H1 (cell line): ENCODE data around the gene RABL6. TPM values are rescaled to one million over a fixed set of nuclear protein-coding genes. Genes with fewer than 3 reads are reported as not detected.
"Not testable (repeated sequence)": the region's sequence is repeated elsewhere in the genome, so short reads cannot be mapped to it uniquely, and the experiment has no call there.

Source experiments
- CTCF ChIA-PET: fragments of 300-600 bp; sonication (Branson Sonifier 250); formaldehyde crosslinking; loops from one replicate; lab custom pipeline; 2021; ENCODE audit not compliant: partially characterized antibody; lab: Charles Lee
- POLR2A ChIA-PET: fragments of 300-600 bp; sonication (Branson Sonifier 250); formaldehyde crosslinking; loops from one replicate; lab custom pipeline; 2021; ENCODE audit warnings: inconsistent platforms; ENCODE audit not compliant: partially characterized antibody; lab: Charles Lee
- DNase-seq, 2 experiments: peaks; one replicate each; pipeline versions ENCODE4 v3.0.0 to v3.0.0-alpha.2; 2010 to 2022; ENCODE audit warnings: low spot score in 2 of 2, low read depth in 1 of 2, mixed read lengths in 1 of 2
- FAIRE-seq: peaks from 2 replicates; lab custom pipeline; 2011; peaks lifted over from hg19 to GRCh38; lab: Jason Lieb, UNC
- H2AFZ ChIP-seq: 2 replicates; pipeline ENCODE4 v1.8.1; 2012; ENCODE audit warnings: low read length, inconsistent platforms
- H2AK5ac ChIP-seq: 2 replicates; pipeline ENCODE4 v1.6.1; 2013; ENCODE audit warnings: low read depth, low read length
- H2BK120ac ChIP-seq: replicated peaks from 2 replicates; pipeline ENCODE3; 2013; ENCODE audit warnings: low read depth, low read length, inconsistent platforms
- H2BK12ac ChIP-seq: 2 replicates; pipeline ENCODE4 v1.6.1; 2013; ENCODE audit warnings: low read depth, low read length
- H2BK15ac ChIP-seq: 2 replicates; pipeline ENCODE4 v1.6.1; 2013; ENCODE audit warnings: low read length
- H2BK20ac ChIP-seq: 2 replicates; pipeline ENCODE4 v1.6.1; 2013; ENCODE audit warnings: low read length
- H2BK5ac ChIP-seq: 2 replicates; pipeline ENCODE4 v1.6.1; 2013; ENCODE audit warnings: low read depth, low read length
- H3K14ac ChIP-seq: 2 replicates; pipeline ENCODE4 v1.6.1; 2013; ENCODE audit warnings: inconsistent platforms; ENCODE audit not compliant: insufficient read length
- H3K18ac ChIP-seq: 2 replicates; pipeline ENCODE4 v1.6.1; 2013; ENCODE audit warnings: low read length; ENCODE audit errors: extremely low read depth
- H3K23ac ChIP-seq: 2 replicates; pipeline ENCODE4 v1.6.1; 2013; ENCODE audit warnings: inconsistent platforms; ENCODE audit not compliant: insufficient read length
- H3K23me2 ChIP-seq: 2 replicates; pipeline ENCODE4 v1.6.1; 2013; ENCODE audit warnings: low read depth, low read length
- H3K27ac ChIP-seq: 2 replicates; pipeline ENCODE4 v1.6.1; 2011; ENCODE audit warnings: low read depth, low read length, inconsistent platforms
- H3K27me3 ChIP-seq, 4 experiments: replicated peaks in 1 of 4; 1 replicate in 1 of 4; 2 replicates in 3 of 4; pipeline versions ENCODE4 v1.6.1 to v1.8.1; 2011 to 2013; ENCODE audit warnings: low read length in 3 of 4, mild to moderate bottlenecking in 3 of 4, inconsistent platforms in 2 of 4, mixed read lengths in 2 of 4, moderate library complexity in 1 of 4; ENCODE audit not compliant: control insufficient read depth in 3 of 4, insufficient read depth in 3 of 4; ENCODE audit errors: extremely low read depth in 1 of 4
- H3K36me3 ChIP-seq, 4 experiments: 2 replicates each; pipeline versions ENCODE4 v1.6.1 to v1.8.1; 2011 to 2013; ENCODE audit warnings: mild to moderate bottlenecking in 4 of 4, low read length in 3 of 4, moderate library complexity in 2 of 4, control low read depth in 1 of 4, inconsistent platforms in 1 of 4; ENCODE audit not compliant: insufficient read depth in 4 of 4, control insufficient read depth in 2 of 4
- H3K4ac ChIP-seq: replicated peaks from 2 replicates; pipeline ENCODE3; 2013; ENCODE audit warnings: low read length, low read depth, mixed read lengths, inconsistent platforms; ENCODE audit not compliant: insufficient read length
- H3K4me1 ChIP-seq, 4 experiments: replicated peaks in 1 of 4; 1 replicate in 1 of 4; 2 replicates in 3 of 4; pipeline versions ENCODE4 v1.6.1 to v1.8.1; 2011 to 2013; ENCODE audit warnings: low read length in 3 of 4, inconsistent platforms in 2 of 4, mixed read lengths in 1 of 4; ENCODE audit not compliant: insufficient read depth in 4 of 4, control insufficient read depth in 3 of 4
- H3K4me2 ChIP-seq, 2 experiments: 2 replicates each; pipeline versions ENCODE4 v1.6.1 to v1.8.1; 2011 to 2013; ENCODE audit warnings: low read depth in 2 of 2, low read length in 2 of 2, control low read depth in 1 of 2, inconsistent platforms in 1 of 2, mild to moderate bottlenecking in 1 of 2; ENCODE audit not compliant: insufficient read depth in 1 of 2
- H3K4me3 ChIP-seq, 4 experiments: fragments of 200-600, 300-600 bp in 1 of 4; sonication (generic), shearing (Covaris generic), sonication (Bioruptor Twin) in 1 of 4; 2 replicates each; pipeline versions ENCODE4 v1.5.1 to v1.8.1; 2011 to 2016; ENCODE audit warnings: low read length in 4 of 4, low read depth in 3 of 4, control low read depth in 2 of 4, inconsistent platforms in 2 of 4, mild to moderate bottlenecking in 2 of 4, mixed read lengths in 1 of 4, moderate library complexity in 1 of 4; ENCODE audit not compliant: insufficient read depth in 2 of 4; ENCODE audit errors: extremely low read depth in 1 of 4
- H3K56ac ChIP-seq: replicated peaks from 2 replicates; pipeline ENCODE3; 2013; ENCODE audit warnings: low read depth, mild to moderate bottlenecking, mixed read lengths, low read length, inconsistent platforms; ENCODE audit not compliant: insufficient read length
- H3K79me1 ChIP-seq: 2 replicates; pipeline ENCODE4 v1.6.1; 2013; ENCODE audit warnings: low read depth, low read length, control low read depth
- H3K79me2 ChIP-seq, 2 experiments: 2 replicates each; pipeline versions ENCODE4 v1.6.1 to v1.8.1; 2012 to 2013; ENCODE audit warnings: low read length in 2 of 2, mild to moderate bottlenecking in 2 of 2, inconsistent platforms in 1 of 2; ENCODE audit not compliant: insufficient read depth in 2 of 2, control insufficient read depth in 1 of 2
- H3K9ac ChIP-seq, 4 experiments: replicated peaks in 1 of 4; 1 replicate in 1 of 4; 2 replicates in 3 of 4; pipeline versions ENCODE4 v1.6.1 to v1.8.1; 2011 to 2013; ENCODE audit warnings: low read depth in 3 of 4, low read length in 3 of 4, control low read depth in 2 of 4, mild to moderate bottlenecking in 2 of 4, moderate library complexity in 2 of 4, inconsistent platforms in 1 of 4; ENCODE audit errors: extremely low read depth in 1 of 4
- H3K9me3 ChIP-seq, 2 experiments: 2 replicates each; pipeline versions ENCODE4 v1.6.1 to v1.8.1; 2012 to 2013; ENCODE audit warnings: mild to moderate bottlenecking in 2 of 2, moderate library complexity in 2 of 2, control low read depth in 1 of 2, inconsistent platforms in 1 of 2, low read depth in 1 of 2, low read length in 1 of 2, mixed read lengths in 1 of 2; ENCODE audit not compliant: insufficient read depth in 2 of 2
- H4K20me1 ChIP-seq, 2 experiments: replicated peaks in 1 of 2; 2 replicates each; pipeline versions ENCODE3 to v1.8.1; 2011 to 2013; ENCODE audit warnings: inconsistent platforms in 2 of 2, low read length in 2 of 2, mild to moderate bottlenecking in 1 of 2; ENCODE audit not compliant: insufficient read depth in 2 of 2, control insufficient read depth in 1 of 2
- H4K5ac ChIP-seq: 2 replicates; pipeline ENCODE4 v1.6.1; 2013; ENCODE audit warnings: low read length, low read depth, mixed read lengths, inconsistent platforms; ENCODE audit not compliant: insufficient read length
- H4K8ac ChIP-seq: 2 replicates; pipeline ENCODE4 v1.8.0; 2013; ENCODE audit warnings: mild to moderate bottlenecking, moderate library complexity, low read length, inconsistent platforms; ENCODE audit not compliant: insufficient read depth; ENCODE audit errors: extremely low read depth
- H4K91ac ChIP-seq: replicated peaks from 2 replicates; pipeline ENCODE3; 2013; ENCODE audit warnings: low read length, mixed read lengths, inconsistent platforms; ENCODE audit not compliant: insufficient read length
- CTCF ChIP-seq, 3 experiments: IDR thresholded peaks; 1 replicate in 2 of 3; 2 replicates in 1 of 3; pipeline versions ENCODE4 v1.5.1 to v1.6.1; 2011; ENCODE audit warnings: low read length in 3 of 3, mild to moderate bottlenecking in 3 of 3, inconsistent platforms in 2 of 3, low read depth in 1 of 3, moderate library complexity in 1 of 3; ENCODE audit not compliant: insufficient read depth in 1 of 3; ENCODE audit errors: control extremely low read depth in 1 of 3
- GTF2F1 ChIP-seq: IDR thresholded peaks from 2 replicates; pipeline ENCODE4 v1.6.1; 2012; ENCODE audit warnings: low read depth, low read length, improper control_type of control experiment, borderline replicate concordance
- HDAC6 ChIP-seq: IDR thresholded peaks from one replicate; pipeline ENCODE4 v1.7.1; 2012; ENCODE audit warnings: low read depth, mild to moderate bottlenecking, inconsistent platforms, low read length, moderate library complexity
- RFX5 ChIP-seq: IDR thresholded peaks from 2 replicates; pipeline ENCODE4 v1.6.1; 2011; ENCODE audit warnings: low read depth, low read length, improper control_type of control experiment, borderline replicate concordance
- SUZ12 ChIP-seq: fragments of 200-600 bp; sonication (generic); IDR thresholded peaks from 2 replicates; pipeline ENCODE4 v1.6.1; 2012; ENCODE audit warnings: mild to moderate bottlenecking, inconsistent platforms, low read length, moderate library complexity, mixed read lengths
- WGBS, 2 experiments: shearing (Covaris generic) in 1 of 2; methylation state at CpG; one replicate each; pipeline versions ENCODE4 v1.1.6 to v1.1.7; 2013 to 2015; ENCODE audit warnings: low lambda C conversion rate in 2 of 2, mixed read lengths in 2 of 2, inconsistent platforms in 1 of 2, low coverage in 1 of 2, missing lambda C conversion rate in 1 of 2; ENCODE audit not compliant: insufficient replicate concordance in 2 of 2, insufficient coverage in 1 of 2, insufficient read length in 1 of 2; ENCODE audit errors: extremely low coverage in 1 of 2, missing lambda C conversion rate in 1 of 2; 5-methylcytosine and 5-hydroxymethylcytosine counted together
- polyA plus RNA-seq, 7 experiments: library from polyadenylated mRNA; depleted of rRNA in 3 of 7; stranded (reverse) in 5 of 7; unstranded in 2 of 7; fragments of >200 nt in 5 of 7; fragments of 200-250 nt in 2 of 7; gene quantifications; 1 replicate in 5 of 7; 2 replicates in 1 of 7; 4 replicates in 1 of 7; pipeline versions ENCODE4 v1.2.1 to v1.2.3, GENCODE V29; 2011 to 2013; ENCODE audit warnings: missing spikeins in 2 of 7, mixed read lengths in 2 of 7
- total RNA-seq: library from RNA; stranded (reverse); fragmentation: NEBNext Ultra II Directional; extraction: Animal tissue kit (Norgen Biotek cat#: 25700); gene quantifications from 2 replicates; pipeline ENCODE4 v1.2.1, GENCODE V29; 2021
- TF ChIP-seq, protein P1 (sequence below): IDR thresholded peaks from 2 replicates; pipeline ENCODE4 v1.6.1; 2011; ENCODE audit warnings: low read depth, mild to moderate bottlenecking, low read length; ENCODE audit not compliant: insufficient read depth

The RABL6 gene
- total and polyA plus RNA-seq, 2 of the 8 experiments (the other 6 are each of a cell fraction or from before 2014, with no cell fraction given), result 70.1 to 130 TPM

GRCh38 chr9:136796238-136796774 lies 11.4 kb upstream of the RABL6 start, which contains the start of gene CCDC183 (continued):
- TF ChIP-seq CTCF (IDR thresholded peaks at IDR 0.05; ENCODE audit: control extremely low read depth in 1 of 3, insufficient read depth in 1 of 3, low read depth in 1 of 3, low read length in 3 of 3) (no peak), GTF2F1 (no peak), HDAC6 (no peak), SUZ12 (no peak), RFX5 (no peak)
- TF ChIP-seq, protein P1, sequence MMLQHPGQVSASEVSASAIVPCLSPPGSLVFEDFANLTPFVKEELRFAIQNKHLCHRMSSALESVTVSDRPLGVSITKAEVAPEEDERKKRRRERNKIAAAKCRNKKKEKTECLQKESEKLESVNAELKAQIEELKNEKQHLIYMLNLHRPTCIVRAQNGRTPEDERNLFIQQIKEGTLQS, result no peak
- TF ChIP-seq, all 59 proteins: peak for 0

DNA sequence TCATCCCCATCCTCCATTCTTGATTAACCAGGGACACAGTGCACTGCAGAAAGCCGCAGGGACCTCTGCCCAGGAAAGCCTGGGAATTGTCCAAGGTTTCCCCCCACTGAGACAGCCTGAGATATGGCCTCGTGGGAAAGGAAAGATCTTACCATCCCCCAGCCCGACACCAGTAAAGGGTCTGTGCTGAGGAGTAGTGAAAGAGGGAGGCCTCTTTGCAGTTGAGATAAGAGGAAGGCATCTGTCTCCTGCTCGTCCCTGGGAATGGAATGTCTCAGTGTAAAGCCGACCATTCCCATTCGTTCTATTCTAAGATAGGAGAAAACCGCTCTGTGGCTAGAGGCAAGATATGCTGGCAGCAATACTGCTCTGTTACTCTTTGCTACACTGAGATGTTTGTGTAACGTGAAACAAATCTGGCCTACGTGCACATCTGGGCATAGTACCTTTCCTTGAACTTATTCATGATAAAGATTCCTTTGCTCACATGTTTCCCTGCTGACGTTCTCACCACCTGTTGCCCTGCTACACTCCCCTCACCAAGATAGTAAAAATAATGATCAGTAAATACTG lies 10.9 kb upstream of the RABL6 start:
- H4K91ac ChIP-seq, H2BK5ac ChIP-seq, H3K79me2 ChIP-seq, H3K4ac ChIP-seq, H3K4me3 ChIP-seq, H4K8ac ChIP-seq, H3K4me2 ChIP-seq, H2AK5ac ChIP-seq, FAIRE-seq, H3K36me3 ChIP-seq, H3K23ac ChIP-seq, H2BK20ac ChIP-seq, H3K14ac ChIP-seq, H3K18ac ChIP-seq, H4K20me1 ChIP-seq, H2BK12ac ChIP-seq, DNase-seq, H4K5ac ChIP-seq, H3K27ac ChIP-seq, H2BK120ac ChIP-seq, H3K9me3 ChIP-seq, H2AFZ ChIP-seq, H3K79me1 ChIP-seq, H2BK15ac ChIP-seq, H3K9ac ChIP-seq, H3K56ac ChIP-seq: not testable (repeated sequence)
- peaks cover 15% of the 10 kb centered on the region; the same call in 1 of the 2 replicates for H3K23me2 ChIP-seq
- CTCF ChIA-PET, result interaction anchor here (0.6 to 1.2 kb wide), 3 partner anchors 9 to 647 kb away, joined by 3 to 4 read pairs (median 3); no protein-coding TSS in a partner anchor
- POLR2A ChIA-PET, result interaction anchor here (1.6 kb wide), 1 partner anchor 10 kb away, joined by 5 read pairs; no protein-coding TSS in a partner anchor
- H3K27me3 ChIP-seq, result peaks cover 0 to 16% (median 10%) of the 10 kb centered on the region in 4 experiments; a peak in 5 of 7 replicates
- H3K4me1 ChIP-seq, result peaks cover 0 to 19% (median 13%) of the 10 kb centered on the region in 4 experiments; a peak in 6 of 7 replicates
- WGBS, 2 experiments, result 70% methylated on average over 10 of the region's 10 CpGs; no CpG with 5 or more reads in 1 of the 2 experiments
